OCI-LY3 (cell line): Measurements from ENCODE around the gene SERGEF.

Experiments used
- H2AFZ ChIP-seq: fragments of 200-600, 300-600 bp; shearing (Covaris generic); 2 replicates; pipeline ENCODE4 v1.6.0; 2014; ENCODE audit warnings: antibody characterized with exemption, low read depth, low read length
- H3K27ac ChIP-seq: fragments of 200-600, 300-600 bp; sonication (generic); 2 replicates; pipeline ENCODE4 v1.5.1; 2014; ENCODE audit warnings: mild to moderate bottlenecking, low read length, moderate library complexity, mixed read lengths
- H3K27me3 ChIP-seq: fragments of 200-600, 300-600 bp; sonication (generic); 2 replicates; pipeline ENCODE4 v1.6.1; 2014; ENCODE audit warnings: low read depth, low read length, mixed read lengths
- H3K36me3 ChIP-seq: fragments of 200-600, 300-600 bp; sonication (generic); replicated peaks from 2 replicates; pipeline ENCODE3; 2014; ENCODE audit warnings: low read depth, low read length, mixed read lengths
- H3K4me1 ChIP-seq: fragments of 300-600, 200-600 bp; sonication (generic); 2 replicates; pipeline ENCODE4 v1.6.1; 2014; ENCODE audit warnings: low read length, mixed read lengths
- H3K4me2 ChIP-seq: fragments of 200-600, 300-600 bp; sonication (generic); 2 replicates; pipeline ENCODE4 v1.6.1; 2014; ENCODE audit warnings: low read length, mixed read lengths
- H3K4me3 ChIP-seq: fragments of 300-600, 200-600 bp; sonication (generic); 2 replicates; pipeline ENCODE4 v1.5.1; 2014; ENCODE audit warnings: antibody characterized with exemption, mild to moderate bottlenecking, low read length, moderate library complexity
- H3K79me2 ChIP-seq: fragments of 300-600, 200-600 bp; shearing (Covaris generic); 2 replicates; pipeline ENCODE4 v1.6.1; 2014; ENCODE audit warnings: mild to moderate bottlenecking, low read length, mixed read lengths
- H3K9ac ChIP-seq: fragments of 300-600, 200-600 bp; shearing (Covaris generic); 2 replicates; pipeline ENCODE4 v1.6.0; 2014; ENCODE audit warnings: mild to moderate bottlenecking, low read length, moderate library complexity
- H3K9me3 ChIP-seq: fragments of 200-600, 300-600 bp; shearing (Covaris generic); 2 replicates; pipeline ENCODE4 v1.6.1; 2014; ENCODE audit warnings: low read length, mixed read lengths; ENCODE audit not compliant: insufficient read depth
- H4K20me1 ChIP-seq: fragments of 200-600, 300-600 bp; sonication (generic); 2 replicates; pipeline ENCODE4 v1.6.1; 2016; ENCODE audit warnings: low read length, mixed read lengths; ENCODE audit not compliant: insufficient read depth
- CTCF ChIP-seq: fragments of 200-600, 300-600 bp; sonication (generic); IDR thresholded peaks from 2 replicates; pipeline ENCODE4 v1.5.1; 2014; ENCODE audit warnings: antibody characterized with exemption, low read length, low read depth
- EZH2phosphoT487 ChIP-seq: fragments of 200-600 bp; shearing (Covaris generic); IDR thresholded peaks from 2 replicates; pipeline ENCODE4 v1.6.1; 2018; ENCODE audit warnings: antibody characterized with exemption, mixed run types, low read depth

The SERGEF gene

GRCh38 chr11:17750801-17751165 lies 262.1 kb downstream of the SERGEF start:
- H3K79me2 ChIP-seq, result no peaks in the 10 kb centered on the region
- no peak overlapping the region for H2AFZ ChIP-seq
- H4K20me1 ChIP-seq, result no peaks in the 10 kb centered on the region
- TF ChIP-seq CTCF (no peak), EZH2phosphoT487 (no peak)
- no peaks in the 10 kb centered on the region for H3K4me1 ChIP-seq
- H3K4me3 ChIP-seq, result no peak overlapping the region
- H3K36me3 ChIP-seq, result no peaks in the 10 kb centered on the region
- no peak overlapping the region for H3K4me2 ChIP-seq
- H3K9ac ChIP-seq, result no peak overlapping the region
- H3K27ac ChIP-seq, result no peak overlapping the region
- H3K27me3 ChIP-seq, result peaks cover 10% of the 10 kb centered on the region; the same call in 1 of the 2 replicates
- H3K9me3 ChIP-seq, result no peaks in the 10 kb centered on the region

- no peak overlapping the region for H3K4me3 ChIP-seq
- H3K4me2 ChIP-seq, result no peak overlapping the region
- H2AFZ ChIP-seq, result no peak overlapping the region
- H3K27ac ChIP-seq, result no peak overlapping the region
- peaks cover 4% of the 10 kb centered on the region; the same call in 1 of the 2 replicates for H3K27me3 ChIP-seq
- no peaks in the 10 kb centered on the region for H3K9me3 ChIP-seq
- H4K20me1 ChIP-seq, result no peaks in the 10 kb centered on the region
- H3K4me1 ChIP-seq, result no peaks in the 10 kb centered on the region
- no peaks in the 10 kb centered on the region for H3K79me2 ChIP-seq
- no peaks in the 10 kb centered on the region for H3K36me3 ChIP-seq
- no peak for TF ChIP-seq EZH2phosphoT487
- no peak for TF ChIP-seq CTCF
- H3K9ac ChIP-seq, result no peak overlapping the region
Observed at GRCh38 chr11:17750013-17750800, 262.6 kb downstream of the SERGEF start.

GRCh38 chr11:17748761-17749721 lies 263.8 kb downstream of the SERGEF start:
- Histone ChIP-seq H3K36me3 (no peaks in the 10 kb centered on the region), H3K27me3 (no peaks in the 10 kb centered on the region), H3K9me3 (no peaks in the 10 kb centered on the region), H3K27ac (no peak overlapping the region), H3K9ac (no peak overlapping the region), H2AFZ (no peak overlapping the region), H3K4me3 (no peak overlapping the region), H3K4me2 (no peak overlapping the region), H3K4me1 (no peaks in the 10 kb centered on the region), H3K79me2 (no peaks in the 10 kb centered on the region), H4K20me1 (no peaks in the 10 kb centered on the region)
- TF ChIP-seq CTCF (no peak), EZH2phosphoT487 (no peak)

- Histone ChIP-seq H3K4me3 (no peak overlapping the region), H3K4me2 (no peak overlapping the region), H3K27ac (no peak overlapping the region), H3K9me3 (no peaks in the 10 kb centered on the region), H3K79me2 (no peaks in the 10 kb centered on the region), H4K20me1 (no peaks in the 10 kb centered on the region), H3K27me3 (no peaks in the 10 kb centered on the region), H2AFZ (no peak overlapping the region), H3K4me1 (no peaks in the 10 kb centered on the region), H3K9ac (no peak overlapping the region), H3K36me3 (no peaks in the 10 kb centered on the region)
- TF ChIP-seq CTCF, result no peak
- no peak for TF ChIP-seq EZH2phosphoT487
Observed at GRCh38 chr11:17748044-17748443, 264.8 kb downstream of the SERGEF start.
